Measurements from ENCODE around the gene HADHB.
A peak's percentile ranks its signal among the peaks of the same experiment; 100 is the strongest.

HADHB gene

DNA sequence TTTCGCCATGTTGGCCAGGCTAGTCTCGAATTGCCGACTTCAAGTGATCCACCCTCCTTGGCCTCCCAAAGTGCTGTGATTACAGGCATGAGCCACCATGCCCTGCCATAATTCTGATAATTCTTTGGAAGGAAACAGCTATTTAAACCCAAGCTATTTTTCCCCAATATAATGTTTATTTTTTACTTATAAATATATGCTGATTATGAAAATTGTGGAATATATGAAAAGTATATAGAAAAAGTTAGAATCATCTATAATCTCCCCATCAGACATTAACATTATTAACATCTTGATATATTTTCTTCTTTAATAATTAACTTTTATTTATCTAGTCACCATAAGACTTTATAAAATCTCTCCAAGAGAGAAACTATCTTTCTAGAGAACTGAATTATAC lies 41.2 kb downstream of the HADHB start:
- Histone ChIP-seq H3K4me3 (ENCODE audit: low read depth in 1 of 2, low read length in 2 of 2) (no peak overlapping the region), H3K36me3 (ENCODE audit: control insufficient read depth in 1 of 2, insufficient read depth in 2 of 2, low read length in 2 of 2) (peaks cover 22 to 54% of the 10 kb centered on the region in 2 donors), H3K27ac (ENCODE audit: low read depth, low read length) (no peak overlapping the region), H3K9me3 (ENCODE audit: control insufficient read depth in 1 of 2, low read length in 2 of 2) (no peaks in the 10 kb centered on the region), H3K27me3 (ENCODE audit: control insufficient read depth in 1 of 2, insufficient read depth in 2 of 2, low read length in 2 of 2) (no peaks in the 10 kb centered on the region), H3K4me1 (ENCODE audit: control insufficient read depth in 1 of 2, insufficient read depth in 2 of 2, low read length in 2 of 2) (peaks cover 6 to 20% of the 10 kb centered on the region in 2 donors), H3K9ac (ENCODE audit: low read depth in 1 of 2, low read length in 2 of 2) (no peak overlapping the region)

DNA sequence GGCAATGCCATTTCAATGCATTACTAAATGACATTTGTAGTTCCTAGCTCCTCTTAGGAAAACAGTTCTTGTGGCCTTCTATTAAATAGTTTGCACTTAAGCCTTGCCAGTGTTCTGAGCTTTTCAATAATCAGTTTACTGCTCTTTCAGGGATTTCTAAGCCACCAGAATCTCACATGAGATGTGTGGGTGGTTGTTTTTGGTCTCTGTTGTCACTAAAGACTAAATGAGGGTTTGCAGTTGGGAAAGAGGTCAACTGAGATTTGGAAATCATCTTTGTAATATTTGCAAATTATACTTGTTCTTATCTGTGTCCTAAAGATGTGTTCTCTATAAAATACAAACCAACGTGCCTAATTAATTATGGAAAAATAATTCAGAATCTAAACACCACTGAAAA lies 45.3 kb downstream of the HADHB start:
- H3K27me3 ChIP-seq (ENCODE audit: control insufficient read depth in 1 of 2, insufficient read depth in 2 of 2, low read length in 2 of 2): no peaks in the 10 kb centered on the region
- H3K4me1 ChIP-seq (ENCODE audit: control insufficient read depth in 1 of 2, insufficient read depth in 2 of 2, low read length in 2 of 2): no peaks in the 10 kb centered on the region
- no peak overlapping the region for H3K9ac ChIP-seq (ENCODE audit: low read depth in 1 of 2, low read length in 2 of 2)
- no peak overlapping the region for H3K4me3 ChIP-seq (ENCODE audit: low read depth in 1 of 2, low read length in 2 of 2)
- peaks cover 19 to 36% of the 10 kb centered on the region in 2 donors for H3K36me3 ChIP-seq (ENCODE audit: control insufficient read depth in 1 of 2, insufficient read depth in 2 of 2, low read length in 2 of 2)
- H3K27ac ChIP-seq (ENCODE audit: low read depth, low read length): no peak overlapping the region
- H3K9me3 ChIP-seq (ENCODE audit: control insufficient read depth in 1 of 2, low read length in 2 of 2): no peaks in the 10 kb centered on the region

DNA sequence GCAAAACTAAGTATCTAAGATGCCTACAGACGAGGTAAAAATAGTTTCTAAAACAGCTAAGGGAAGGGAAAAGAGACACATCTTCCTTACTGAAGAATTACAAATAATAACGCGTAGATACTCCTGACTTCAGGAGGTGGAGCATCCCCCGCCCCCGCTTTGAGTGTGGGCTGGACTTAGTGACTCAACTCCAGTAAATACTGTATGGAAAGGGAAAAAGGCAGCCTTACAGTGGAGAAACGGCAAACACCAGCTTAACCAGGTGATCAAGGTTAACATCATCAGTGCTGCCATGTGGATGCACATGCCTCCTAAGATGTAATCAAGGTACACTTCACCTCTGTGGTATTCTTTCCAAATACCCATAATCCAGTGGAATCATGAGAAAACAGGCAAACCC lies 47.9 kb downstream of the HADHB start:
- H3K9ac ChIP-seq (ENCODE audit: low read depth in 1 of 2, low read length in 2 of 2): no peak overlapping the region
- no peak overlapping the region for H3K27ac ChIP-seq (ENCODE audit: low read depth, low read length)
- peaks cover 6 to 16% of the 10 kb centered on the region in 2 donors for H3K36me3 ChIP-seq (ENCODE audit: control insufficient read depth in 1 of 2, insufficient read depth in 2 of 2, low read length in 2 of 2)
- H3K27me3 ChIP-seq (ENCODE audit: control insufficient read depth in 1 of 2, insufficient read depth in 2 of 2, low read length in 2 of 2): no peaks in the 10 kb centered on the region
- no peak overlapping the region for H3K4me3 ChIP-seq (ENCODE audit: low read depth in 1 of 2, low read length in 2 of 2)
- H3K4me1 ChIP-seq (ENCODE audit: control insufficient read depth in 1 of 2, insufficient read depth in 2 of 2, low read length in 2 of 2): no peaks in the 10 kb centered on the region
- peaks cover 0 to 3% of the 10 kb centered on the region in 2 donors for H3K9me3 ChIP-seq (ENCODE audit: control insufficient read depth in 1 of 2, low read length in 2 of 2)

DNA sequence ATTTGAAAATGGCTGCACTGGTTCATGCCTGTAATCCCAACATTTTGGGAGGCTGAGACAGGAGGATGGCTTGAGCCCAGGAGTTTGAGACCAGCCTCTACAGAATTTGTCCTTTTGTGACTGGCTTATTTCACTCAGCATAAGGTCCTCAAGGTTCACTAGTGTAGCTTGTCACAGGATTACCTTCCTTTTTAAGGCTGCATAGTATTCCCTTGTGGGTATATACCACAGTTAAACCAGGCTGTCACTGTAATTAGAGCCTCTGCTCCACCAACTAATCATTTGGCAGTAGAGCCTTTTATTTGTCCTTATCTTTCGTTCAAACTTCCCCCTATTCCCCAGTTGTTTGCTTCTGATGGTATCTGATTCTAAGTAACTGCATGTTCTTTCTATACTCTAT lies 50.8 kb downstream of the HADHB start:
- Histone ChIP-seq H3K9ac (ENCODE audit: low read depth in 1 of 2, low read length in 2 of 2) (no peak overlapping the region), H3K9me3 (ENCODE audit: control insufficient read depth in 1 of 2, low read length in 2 of 2) (peaks cover 0 to 3% of the 10 kb centered on the region in 2 donors), H3K36me3 (ENCODE audit: control insufficient read depth in 1 of 2, insufficient read depth in 2 of 2, low read length in 2 of 2) (no peaks in the 10 kb centered on the region), H3K4me1 (ENCODE audit: control insufficient read depth in 1 of 2, insufficient read depth in 2 of 2, low read length in 2 of 2) (peaks cover 11 to 17% of the 10 kb centered on the region in 2 donors), H3K27ac (ENCODE audit: low read depth, low read length) (no peak overlapping the region), H3K4me3 (ENCODE audit: low read depth in 1 of 2, low read length in 2 of 2) (no peak overlapping the region), H3K27me3 (ENCODE audit: control insufficient read depth in 1 of 2, insufficient read depth in 2 of 2, low read length in 2 of 2) (no peaks in the 10 kb centered on the region)

DNA sequence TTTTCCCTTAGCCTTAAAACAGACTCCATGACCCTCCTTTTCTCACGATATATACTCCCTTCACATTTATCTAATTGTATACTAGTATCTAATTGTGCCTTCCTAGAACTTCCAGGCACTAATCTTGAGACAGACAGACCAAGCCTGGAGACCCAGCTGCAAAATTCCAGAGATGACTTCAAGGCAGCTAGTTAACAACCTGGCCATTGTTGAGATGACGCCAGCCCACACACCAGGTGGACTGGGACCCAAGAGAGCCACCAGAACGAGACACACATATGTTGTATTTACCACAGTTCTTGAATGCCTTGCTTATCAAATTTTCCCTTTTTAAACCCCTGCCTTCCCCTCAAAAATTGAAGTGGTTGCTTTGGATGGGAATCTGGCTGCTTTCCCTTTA lies 52.3 kb downstream of the HADHB start:
- H3K36me3 ChIP-seq (ENCODE audit: control insufficient read depth in 1 of 2, insufficient read depth in 2 of 2, low read length in 2 of 2): no peaks in the 10 kb centered on the region
- H3K9ac ChIP-seq (ENCODE audit: low read depth in 1 of 2, low read length in 2 of 2): no peak overlapping the region
- H3K9me3 ChIP-seq (ENCODE audit: control insufficient read depth in 1 of 2, low read length in 2 of 2): peaks cover 0 to 3% of the 10 kb centered on the region in 2 donors
- no peak overlapping the region for H3K4me3 ChIP-seq (ENCODE audit: low read depth in 1 of 2, low read length in 2 of 2)
- no peaks in the 10 kb centered on the region for H3K27me3 ChIP-seq (ENCODE audit: control insufficient read depth in 1 of 2, insufficient read depth in 2 of 2, low read length in 2 of 2)
- H3K27ac ChIP-seq (ENCODE audit: low read depth, low read length): no peak overlapping the region
- peaks cover 17 to 19% of the 10 kb centered on the region in 2 donors for H3K4me1 ChIP-seq (ENCODE audit: control insufficient read depth in 1 of 2, insufficient read depth in 2 of 2, low read length in 2 of 2)

DNA sequence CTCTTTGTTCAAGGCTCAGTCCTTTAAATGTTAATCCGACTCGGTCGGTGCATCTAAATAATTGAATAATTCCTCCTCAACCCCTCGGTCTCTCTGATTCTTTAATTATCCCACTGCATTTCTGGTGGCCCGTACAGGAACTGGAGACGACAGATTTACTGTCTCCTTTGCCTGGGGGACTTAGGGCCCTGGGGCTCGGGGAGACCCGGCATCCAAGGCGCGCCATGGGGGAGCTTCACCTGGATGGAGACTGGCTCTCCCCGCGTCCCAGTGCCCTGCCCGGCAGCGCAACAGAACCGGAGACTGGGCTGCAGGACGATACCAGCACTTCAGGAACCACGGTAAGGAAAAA lies 53.5 kb downstream of the HADHB start:
- Histone ChIP-seq H3K9ac (ENCODE audit: low read depth in 1 of 2, low read length in 2 of 2) (peak overlapping the region in 1 of 2 donors; percentile 64), H3K36me3 (ENCODE audit: control insufficient read depth in 1 of 2, insufficient read depth in 2 of 2, low read length in 2 of 2) (no peaks in the 10 kb centered on the region), H3K9me3 (ENCODE audit: control insufficient read depth in 1 of 2, low read length in 2 of 2) (peaks cover 0 to 3% of the 10 kb centered on the region in 2 donors), H3K27me3 (ENCODE audit: control insufficient read depth in 1 of 2, insufficient read depth in 2 of 2, low read length in 2 of 2) (no peaks in the 10 kb centered on the region), H3K27ac (ENCODE audit: low read depth, low read length) (no peak overlapping the region), H3K4me1 (ENCODE audit: control insufficient read depth in 1 of 2, insufficient read depth in 2 of 2, low read length in 2 of 2) (peaks cover 17 to 19% of the 10 kb centered on the region in 2 donors), H3K4me3 (ENCODE audit: low read depth in 1 of 2, low read length in 2 of 2) (peak overlapping the region in 1 of 2 donors; percentile 77)

DNA sequence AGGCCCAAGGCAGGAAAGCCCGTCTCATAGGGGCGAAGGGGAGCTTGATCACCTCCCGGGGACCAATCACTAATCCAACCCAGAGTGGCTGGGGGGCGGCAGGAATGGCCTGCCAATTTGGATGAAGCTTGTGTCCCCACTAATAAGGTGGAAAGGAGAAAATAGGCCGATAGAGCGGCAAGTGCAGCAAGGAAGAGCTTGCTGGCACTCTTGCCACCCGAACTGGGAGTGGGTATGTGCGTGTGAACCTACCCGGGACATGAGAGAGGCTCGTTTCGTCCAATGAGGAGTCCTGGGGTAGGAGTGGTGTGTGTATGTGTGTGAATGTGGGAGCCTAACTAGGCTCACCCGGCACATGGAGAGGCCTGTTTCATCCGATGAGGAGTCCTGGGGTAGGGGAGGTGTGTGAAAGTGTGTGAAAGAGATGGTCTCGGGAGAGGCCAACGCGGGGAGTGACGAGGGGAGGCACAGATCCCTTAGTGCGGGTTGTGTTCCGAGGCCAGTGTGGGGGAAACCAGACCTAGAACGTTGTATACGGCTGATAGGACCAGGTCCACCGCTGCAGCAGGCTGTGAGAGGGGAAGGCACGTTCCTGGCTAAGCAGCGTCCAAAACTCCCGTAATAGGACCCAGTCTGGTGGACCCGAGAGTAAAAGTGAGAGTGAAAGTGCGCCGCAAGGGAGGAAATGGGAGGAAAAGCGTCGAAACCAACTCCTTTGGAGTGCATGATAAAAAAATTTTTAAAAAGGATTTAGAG lies 54.1 kb downstream of the HADHB start:
- Histone ChIP-seq H3K27ac (ENCODE audit: low read depth, low read length) (peak overlapping the region; percentile 60), H3K9ac (ENCODE audit: low read depth in 1 of 2, low read length in 2 of 2) (peak overlapping the region; percentile 64 to 78), H3K36me3 (ENCODE audit: control insufficient read depth in 1 of 2, insufficient read depth in 2 of 2, low read length in 2 of 2) (no peaks in the 10 kb centered on the region), H3K4me3 (ENCODE audit: low read depth in 1 of 2, low read length in 2 of 2) (peak overlapping the region; percentile 77 to 79), H3K27me3 (ENCODE audit: control insufficient read depth in 1 of 2, insufficient read depth in 2 of 2, low read length in 2 of 2) (no peaks in the 10 kb centered on the region), H3K4me1 (ENCODE audit: control insufficient read depth in 1 of 2, insufficient read depth in 2 of 2, low read length in 2 of 2) (peaks cover 17 to 19% of the 10 kb centered on the region in 2 donors), H3K9me3 (ENCODE audit: control insufficient read depth in 1 of 2, low read length in 2 of 2) (peaks cover 0 to 3% of the 10 kb centered on the region in 2 donors)

DNA sequence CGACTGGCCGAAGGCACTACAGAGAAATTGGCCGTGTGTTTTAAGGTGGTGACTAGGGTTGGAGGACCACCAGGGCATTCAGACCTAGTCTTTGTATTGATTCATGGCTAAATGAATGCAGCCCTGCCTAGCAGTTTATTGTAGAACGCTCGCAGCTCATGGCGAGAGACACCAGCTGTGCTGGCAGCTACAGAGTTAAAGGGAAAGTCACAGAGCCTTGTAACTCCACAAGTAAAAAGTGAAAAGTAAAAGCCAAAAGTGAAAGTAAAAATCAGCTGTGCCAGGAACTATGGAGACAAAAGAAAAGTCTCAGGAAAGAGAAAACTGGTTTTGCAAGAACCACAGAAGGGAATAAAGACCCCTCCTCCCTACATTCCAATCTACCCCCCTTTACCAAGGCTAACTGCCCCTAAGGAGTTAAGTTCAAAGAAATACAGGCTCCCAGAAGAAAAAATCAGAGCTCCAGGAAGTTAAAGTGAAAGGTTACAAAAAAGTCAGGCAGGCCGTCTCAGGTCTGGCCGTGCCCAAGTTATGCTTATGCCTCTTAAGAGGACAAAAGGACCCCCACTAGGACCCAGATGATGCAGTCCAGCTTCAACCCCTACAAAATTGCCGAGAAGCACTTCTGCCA lies 54.8 kb downstream of the HADHB start:
- Histone ChIP-seq H3K4me1 (ENCODE audit: control insufficient read depth in 1 of 2, insufficient read depth in 2 of 2, low read length in 2 of 2) (peaks cover 17 to 19% of the 10 kb centered on the region in 2 donors), H3K9ac (ENCODE audit: low read depth in 1 of 2, low read length in 2 of 2) (peak overlapping the region; percentile 64 to 78), H3K27me3 (ENCODE audit: control insufficient read depth in 1 of 2, insufficient read depth in 2 of 2, low read length in 2 of 2) (no peaks in the 10 kb centered on the region), H3K9me3 (ENCODE audit: control insufficient read depth in 1 of 2, low read length in 2 of 2) (peaks cover 0 to 3% of the 10 kb centered on the region in 2 donors), H3K36me3 (ENCODE audit: control insufficient read depth in 1 of 2, insufficient read depth in 2 of 2, low read length in 2 of 2) (no peaks in the 10 kb centered on the region), H3K4me3 (ENCODE audit: low read depth in 1 of 2, low read length in 2 of 2) (peak overlapping the region; percentile 77 to 79), H3K27ac (ENCODE audit: low read depth, low read length) (peak overlapping the region; percentile 60)

DNA sequence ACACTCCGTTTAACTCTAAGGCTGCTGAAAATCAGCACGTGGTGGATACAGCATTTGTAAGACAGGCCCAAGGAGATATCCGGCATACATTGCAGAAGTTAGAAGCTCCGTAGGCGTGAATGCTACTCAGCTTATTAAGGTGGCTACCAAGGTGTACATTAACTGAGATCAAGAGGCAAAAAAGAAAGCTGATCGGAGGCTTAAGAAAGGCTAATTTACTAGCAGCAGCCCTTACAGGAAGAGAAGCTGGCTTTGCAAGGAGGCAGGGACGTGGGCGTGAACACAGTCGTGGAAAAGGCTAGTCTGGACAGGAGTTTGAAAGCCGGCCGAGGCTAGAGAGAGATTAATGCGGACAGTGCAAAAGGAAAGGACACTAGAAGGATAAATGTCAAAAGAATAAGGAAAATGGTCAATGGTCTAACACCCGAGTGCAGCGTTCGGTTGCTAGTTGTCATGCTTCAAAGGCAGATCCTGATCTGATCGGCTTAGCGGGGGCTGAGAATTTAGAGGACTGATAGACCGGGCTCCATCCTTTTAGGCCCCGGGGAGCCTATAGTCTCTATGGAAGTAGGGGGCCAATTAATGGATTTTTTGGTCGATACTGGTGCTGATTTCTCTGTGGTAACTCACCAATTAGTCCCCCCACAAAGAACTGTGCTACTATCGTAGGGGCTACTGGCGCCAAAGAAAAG lies 55.6 kb downstream of the HADHB start:
- Histone ChIP-seq H3K36me3 (ENCODE audit: control insufficient read depth in 1 of 2, insufficient read depth in 2 of 2, low read length in 2 of 2) (no peaks in the 10 kb centered on the region), H3K9ac (ENCODE audit: low read depth in 1 of 2, low read length in 2 of 2) (peak overlapping the region; percentile 3 to 64), H3K9me3 (ENCODE audit: control insufficient read depth in 1 of 2, low read length in 2 of 2) (peaks cover 0 to 2% of the 10 kb centered on the region in 2 donors), H3K27me3 (ENCODE audit: control insufficient read depth in 1 of 2, insufficient read depth in 2 of 2, low read length in 2 of 2) (no peaks in the 10 kb centered on the region), H3K4me3 (ENCODE audit: low read depth in 1 of 2, low read length in 2 of 2) (peak overlapping the region; percentile 77 to 79), H3K4me1 (ENCODE audit: control insufficient read depth in 1 of 2, insufficient read depth in 2 of 2, low read length in 2 of 2) (peaks cover 17 to 19% of the 10 kb centered on the region in 2 donors), H3K27ac (ENCODE audit: low read depth, low read length) (peak overlapping the region; percentile 36)

DNA sequence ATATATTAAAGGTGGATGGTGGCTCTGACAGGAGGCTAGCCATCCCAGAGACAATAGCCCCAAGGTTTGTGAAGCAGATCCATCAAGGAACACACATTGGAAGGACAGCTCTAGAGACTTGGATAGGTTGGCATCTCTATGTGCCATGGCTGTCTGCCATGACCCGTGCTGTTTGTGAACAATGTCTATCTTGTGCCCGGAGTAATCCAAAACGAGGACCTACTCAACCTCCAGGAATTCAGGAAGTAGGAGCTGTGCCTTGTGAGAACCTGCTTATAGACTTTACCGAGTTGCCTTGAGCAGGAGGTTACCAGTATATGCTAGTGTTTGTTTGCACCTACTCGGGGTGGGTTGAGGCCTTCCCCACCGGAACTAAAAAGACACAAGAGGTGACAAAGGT lies 58.1 kb downstream of the HADHB start:
- H3K4me3 ChIP-seq (ENCODE audit: low read depth in 1 of 2, low read length in 2 of 2): no peak overlapping the region
- H3K27ac ChIP-seq (ENCODE audit: low read depth, low read length): no peak overlapping the region

More for the DNA sequence above, 58.1 kb downstream of the HADHB start:
- H3K9me3 ChIP-seq (ENCODE audit: control insufficient read depth in 1 of 2, low read length in 2 of 2): no peaks in the 10 kb centered on the region
- H3K27me3 ChIP-seq (ENCODE audit: control insufficient read depth in 1 of 2, insufficient read depth in 2 of 2, low read length in 2 of 2): no peaks in the 10 kb centered on the region
- H3K9ac ChIP-seq (ENCODE audit: low read depth in 1 of 2, low read length in 2 of 2): no peak overlapping the region
- H3K36me3 ChIP-seq (ENCODE audit: control insufficient read depth in 1 of 2, insufficient read depth in 2 of 2, low read length in 2 of 2): no peaks in the 10 kb centered on the region
- H3K4me1 ChIP-seq (ENCODE audit: control insufficient read depth in 1 of 2, insufficient read depth in 2 of 2, low read length in 2 of 2): peaks cover 17 to 19% of the 10 kb centered on the region in 2 donors

All from duodenal mucosa (tissue), 2 donors.